Measurements from ENCODE around the gene HHLA2. TPM values are rescaled to one million over a fixed set of nuclear protein-coding genes. Genes with fewer than 3 reads are reported as not detected.

HHLA2 gene
- total and polyA plus RNA-seq, 2 experiments from 2014 or later, result not detected

DNA sequence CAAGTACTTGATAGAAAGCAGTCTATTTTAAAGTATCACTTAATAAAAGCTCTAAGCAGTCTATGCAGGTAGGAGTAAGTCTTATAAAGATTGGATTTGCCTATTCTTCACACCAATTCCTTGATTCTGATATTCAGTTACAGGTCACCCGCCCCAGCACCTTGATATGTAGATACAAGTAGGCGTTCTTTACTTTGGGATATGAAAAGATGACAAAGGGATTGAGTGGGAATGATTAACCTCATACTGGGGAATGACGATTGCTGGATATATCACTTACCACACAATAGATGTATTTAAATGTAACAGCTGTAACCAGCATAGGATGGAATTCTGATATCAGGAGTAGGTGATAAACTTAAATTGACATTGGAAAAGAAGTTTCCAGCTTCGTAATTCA is 47.1 kb downstream of the HHLA2 start:
- H3K79me2 ChIP-seq (replicated peaks; ENCODE audit: insufficient read depth), result no peaks in the 10 kb centered on the region
- no peak overlapping the region for H3K4me2 ChIP-seq
- H3K9me3 Mint-ChIP-seq, result peaks cover 5% of the 10 kb centered on the region; the same call in 1 of the 3 replicates
- H2AFZ ChIP-seq, result no peak overlapping the region
- no peak overlapping the region for H3K27ac Mint-ChIP-seq
- no peak overlapping the region for H3K27ac ChIP-seq (ENCODE audit: low read depth)
- no peak for ATAC-seq
- H3K36me3 ChIP-seq (ENCODE audit: insufficient read depth), result no peaks in the 10 kb centered on the region
- DNase-seq (ENCODE audit: low spot score), result no peak
- TF ChIP-seq, protein P1, sequence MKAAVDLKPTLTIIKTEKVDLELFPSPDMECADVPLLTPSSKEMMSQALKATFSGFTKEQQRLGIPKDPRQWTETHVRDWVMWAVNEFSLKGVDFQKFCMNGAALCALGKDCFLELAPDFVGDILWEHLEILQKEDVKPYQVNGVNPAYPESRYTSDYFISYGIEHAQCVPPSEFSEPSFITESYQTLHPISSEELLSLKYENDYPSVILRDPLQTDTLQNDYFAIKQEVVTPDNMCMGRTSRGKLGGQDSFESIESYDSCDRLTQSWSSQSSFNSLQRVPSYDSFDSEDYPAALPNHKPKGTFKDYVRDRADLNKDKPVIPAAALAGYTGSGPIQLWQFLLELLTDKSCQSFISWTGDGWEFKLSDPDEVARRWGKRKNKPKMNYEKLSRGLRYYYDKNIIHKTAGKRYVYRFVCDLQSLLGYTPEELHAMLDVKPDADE (IDR thresholded peaks at IDR 0.05), result no peak
- no peak for TF ChIP-seq NANOG (IDR thresholded peaks at IDR 0.05; ENCODE audit: borderline replicate concordance)
- H3K36me3 Mint-ChIP-seq (ENCODE audit: low read depth), result no peaks in the 10 kb centered on the region
- no peaks in the 10 kb centered on the region for H3K9me2 ChIP-seq (ENCODE audit: insufficient read depth)
- H3K4me3 ChIP-seq, result no peak overlapping the region
- H3K4me1 Mint-ChIP-seq, result peaks cover 6% of the 10 kb centered on the region; the same call in 2 of the 3 replicates
- H3K27me3 ChIP-seq (ENCODE audit: insufficient read depth), result no peaks in the 10 kb centered on the region
- no peaks in the 10 kb centered on the region for H3K27me3 Mint-ChIP-seq (ENCODE audit: insufficient read depth, low read depth, poor library complexity)
- no peak overlapping the region for H3K4me3 Mint-ChIP-seq
- no peaks in the 10 kb centered on the region for H4K20me1 ChIP-seq (replicated peaks; ENCODE audit: insufficient read depth)
- no peaks in the 10 kb centered on the region for H3F3A ChIP-seq (replicated peaks; ENCODE audit: low read depth)
- H3K4me1 ChIP-seq (ENCODE audit: insufficient read depth), result peaks cover 5% of the 10 kb centered on the region; the same call in 1 of the 2 replicates

DNA sequence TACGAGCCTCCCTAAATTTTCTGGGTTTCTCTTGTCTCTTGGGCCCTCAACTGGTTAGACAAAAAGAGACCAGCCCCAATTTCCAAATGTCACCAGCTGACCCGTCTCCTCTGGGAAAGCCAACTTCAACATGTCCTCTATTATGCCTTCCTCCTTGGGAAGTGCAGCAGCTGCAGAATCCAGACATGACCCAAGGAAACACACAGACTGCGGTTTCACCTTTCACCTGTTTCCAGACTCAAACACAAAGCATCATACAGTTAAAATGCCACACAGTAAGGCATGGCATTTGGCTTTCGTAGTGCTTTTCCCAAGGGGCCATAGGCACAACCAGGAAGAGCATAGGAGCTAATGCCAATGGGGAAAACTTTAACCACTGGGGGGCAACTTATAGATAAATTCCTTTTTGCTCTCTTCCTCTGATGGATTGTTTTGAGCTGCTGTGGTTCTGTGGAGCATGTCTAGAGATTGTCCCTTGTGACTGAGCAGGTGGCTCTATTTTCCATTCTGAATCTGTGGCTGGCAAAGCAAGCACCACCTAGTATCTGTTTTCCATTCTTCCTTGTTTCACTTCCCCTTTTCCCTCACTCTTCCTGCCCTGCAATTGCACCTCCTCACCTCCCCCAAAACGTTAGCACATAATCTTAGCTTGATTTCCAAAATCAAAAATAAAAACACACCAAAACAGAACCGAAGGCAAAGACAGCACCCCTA is 49.3 kb downstream of the HHLA2 start:
- no peaks in the 10 kb centered on the region for H3K9me2 ChIP-seq (ENCODE audit: insufficient read depth)
- Mint-ChIP-seq H3K4me3 (no peak overlapping the region), H3K9me3 (peaks cover 8% of the 10 kb centered on the region; the same call in 1 of the 3 replicates), H3K27me3 (ENCODE audit: insufficient read depth, low read depth, poor library complexity) (no peaks in the 10 kb centered on the region), H3K36me3 (ENCODE audit: low read depth) (no peaks in the 10 kb centered on the region), H3K27ac (no peak overlapping the region), H3K4me1 (peaks cover 6% of the 10 kb centered on the region; the same call in 2 of the 3 replicates)
- ATAC-seq (no peak), DNase-seq (ENCODE audit: low spot score) (peak; percentile 6)
- no peaks in the 10 kb centered on the region for H3K27me3 ChIP-seq (ENCODE audit: insufficient read depth)
- no peak overlapping the region for H3K4me2 ChIP-seq
- no peaks in the 10 kb centered on the region for H3K36me3 ChIP-seq (ENCODE audit: insufficient read depth)
- H3K79me2 ChIP-seq (replicated peaks; ENCODE audit: insufficient read depth), result no peaks in the 10 kb centered on the region
- no peaks in the 10 kb centered on the region for H3F3A ChIP-seq (replicated peaks; ENCODE audit: low read depth)
- no peak overlapping the region for H3K4me3 ChIP-seq
- H4K20me1 ChIP-seq (replicated peaks; ENCODE audit: insufficient read depth), result no peaks in the 10 kb centered on the region
- H2AFZ ChIP-seq, result peak overlapping the region; percentile 72; the same call in 1 of the 2 replicates
- no peak overlapping the region for H3K27ac ChIP-seq (ENCODE audit: low read depth)
- H3K4me1 ChIP-seq (ENCODE audit: insufficient read depth), result peaks cover 5% of the 10 kb centered on the region; the same call in 1 of the 2 replicates
- TF ChIP-seq, protein P2, sequence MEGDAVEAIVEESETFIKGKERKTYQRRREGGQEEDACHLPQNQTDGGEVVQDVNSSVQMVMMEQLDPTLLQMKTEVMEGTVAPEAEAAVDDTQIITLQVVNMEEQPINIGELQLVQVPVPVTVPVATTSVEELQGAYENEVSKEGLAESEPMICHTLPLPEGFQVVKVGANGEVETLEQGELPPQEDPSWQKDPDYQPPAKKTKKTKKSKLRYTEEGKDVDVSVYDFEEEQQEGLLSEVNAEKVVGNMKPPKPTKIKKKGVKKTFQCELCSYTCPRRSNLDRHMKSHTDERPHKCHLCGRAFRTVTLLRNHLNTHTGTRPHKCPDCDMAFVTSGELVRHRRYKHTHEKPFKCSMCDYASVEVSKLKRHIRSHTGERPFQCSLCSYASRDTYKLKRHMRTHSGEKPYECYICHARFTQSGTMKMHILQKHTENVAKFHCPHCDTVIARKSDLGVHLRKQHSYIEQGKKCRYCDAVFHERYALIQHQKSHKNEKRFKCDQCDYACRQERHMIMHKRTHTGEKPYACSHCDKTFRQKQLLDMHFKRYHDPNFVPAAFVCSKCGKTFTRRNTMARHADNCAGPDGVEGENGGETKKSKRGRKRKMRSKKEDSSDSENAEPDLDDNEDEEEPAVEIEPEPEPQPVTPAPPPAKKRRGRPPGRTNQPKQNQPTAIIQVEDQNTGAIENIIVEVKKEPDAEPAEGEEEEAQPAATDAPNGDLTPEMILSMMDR (conservative IDR thresholded peaks at IDR 0.05; ENCODE audit: low read depth in 2 of 2), result no peak
- TF ChIP-seq, protein P1 (IDR thresholded peaks at IDR 0.05), result no peak
- no peak for TF ChIP-seq EZH2phosphoT487 (IDR thresholded peaks at IDR 0.05; ENCODE audit: unreplicated experiment)
- TF ChIP-seq ZNF331 (CRISPR knock-in tag; IDR thresholded peaks at IDR 0.05; ENCODE audit: low read depth), result no peak
- TF ChIP-seq, protein P3, sequence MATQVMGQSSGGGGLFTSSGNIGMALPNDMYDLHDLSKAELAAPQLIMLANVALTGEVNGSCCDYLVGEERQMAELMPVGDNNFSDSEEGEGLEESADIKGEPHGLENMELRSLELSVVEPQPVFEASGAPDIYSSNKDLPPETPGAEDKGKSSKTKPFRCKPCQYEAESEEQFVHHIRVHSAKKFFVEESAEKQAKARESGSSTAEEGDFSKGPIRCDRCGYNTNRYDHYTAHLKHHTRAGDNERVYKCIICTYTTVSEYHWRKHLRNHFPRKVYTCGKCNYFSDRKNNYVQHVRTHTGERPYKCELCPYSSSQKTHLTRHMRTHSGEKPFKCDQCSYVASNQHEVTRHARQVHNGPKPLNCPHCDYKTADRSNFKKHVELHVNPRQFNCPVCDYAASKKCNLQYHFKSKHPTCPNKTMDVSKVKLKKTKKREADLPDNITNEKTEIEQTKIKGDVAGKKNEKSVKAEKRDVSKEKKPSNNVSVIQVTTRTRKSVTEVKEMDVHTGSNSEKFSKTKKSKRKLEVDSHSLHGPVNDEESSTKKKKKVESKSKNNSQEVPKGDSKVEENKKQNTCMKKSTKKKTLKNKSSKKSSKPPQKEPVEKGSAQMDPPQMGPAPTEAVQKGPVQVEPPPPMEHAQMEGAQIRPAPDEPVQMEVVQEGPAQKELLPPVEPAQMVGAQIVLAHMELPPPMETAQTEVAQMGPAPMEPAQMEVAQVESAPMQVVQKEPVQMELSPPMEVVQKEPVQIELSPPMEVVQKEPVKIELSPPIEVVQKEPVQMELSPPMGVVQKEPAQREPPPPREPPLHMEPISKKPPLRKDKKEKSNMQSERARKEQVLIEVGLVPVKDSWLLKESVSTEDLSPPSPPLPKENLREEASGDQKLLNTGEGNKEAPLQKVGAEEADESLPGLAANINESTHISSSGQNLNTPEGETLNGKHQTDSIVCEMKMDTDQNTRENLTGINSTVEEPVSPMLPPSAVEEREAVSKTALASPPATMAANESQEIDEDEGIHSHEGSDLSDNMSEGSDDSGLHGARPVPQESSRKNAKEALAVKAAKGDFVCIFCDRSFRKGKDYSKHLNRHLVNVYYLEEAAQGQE (IDR thresholded peaks at IDR 0.05; ENCODE audit: unreplicated experiment), result no peak
- no peak for TF ChIP-seq EZH2 (IDR thresholded peaks at IDR 0.05; ENCODE audit: low read depth, unreplicated experiment)

Data from GM23338 (cell line).